Measurements from ENCODE around the gene MYOCD.

DNA sequence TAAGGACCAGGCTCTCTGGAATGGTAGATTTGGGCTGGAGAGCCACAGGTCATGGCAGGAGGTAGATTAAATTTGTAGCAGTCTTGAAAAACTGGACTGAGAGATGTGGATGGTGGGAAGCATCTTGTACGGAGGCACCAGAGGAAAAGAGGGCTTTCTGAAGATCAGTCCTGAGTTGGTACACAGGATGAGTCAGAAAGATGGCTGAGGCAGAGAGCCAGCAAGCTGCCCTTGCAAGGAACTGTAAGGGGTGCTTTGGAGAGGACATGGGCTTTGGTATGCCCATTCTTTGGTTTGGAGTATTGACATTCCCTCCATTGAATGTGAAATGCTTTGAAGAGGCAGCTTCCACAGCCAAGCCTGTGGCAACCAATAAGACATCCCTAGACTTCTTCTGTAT lies 55.9 kb downstream of the MYOCD start:
- TF ChIP-seq, protein P1, sequence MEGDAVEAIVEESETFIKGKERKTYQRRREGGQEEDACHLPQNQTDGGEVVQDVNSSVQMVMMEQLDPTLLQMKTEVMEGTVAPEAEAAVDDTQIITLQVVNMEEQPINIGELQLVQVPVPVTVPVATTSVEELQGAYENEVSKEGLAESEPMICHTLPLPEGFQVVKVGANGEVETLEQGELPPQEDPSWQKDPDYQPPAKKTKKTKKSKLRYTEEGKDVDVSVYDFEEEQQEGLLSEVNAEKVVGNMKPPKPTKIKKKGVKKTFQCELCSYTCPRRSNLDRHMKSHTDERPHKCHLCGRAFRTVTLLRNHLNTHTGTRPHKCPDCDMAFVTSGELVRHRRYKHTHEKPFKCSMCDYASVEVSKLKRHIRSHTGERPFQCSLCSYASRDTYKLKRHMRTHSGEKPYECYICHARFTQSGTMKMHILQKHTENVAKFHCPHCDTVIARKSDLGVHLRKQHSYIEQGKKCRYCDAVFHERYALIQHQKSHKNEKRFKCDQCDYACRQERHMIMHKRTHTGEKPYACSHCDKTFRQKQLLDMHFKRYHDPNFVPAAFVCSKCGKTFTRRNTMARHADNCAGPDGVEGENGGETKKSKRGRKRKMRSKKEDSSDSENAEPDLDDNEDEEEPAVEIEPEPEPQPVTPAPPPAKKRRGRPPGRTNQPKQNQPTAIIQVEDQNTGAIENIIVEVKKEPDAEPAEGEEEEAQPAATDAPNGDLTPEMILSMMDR (IDR thresholded peaks at IDR 0.05): no peak
- no peak for TF ChIP-seq POLR2A (IDR thresholded peaks at IDR 0.05; ENCODE audit: low read depth)
- TF ChIP-seq POLR2AphosphoS5 (IDR thresholded peaks at IDR 0.05): no peak
- no peak for TF ChIP-seq EP300 (IDR thresholded peaks at IDR 0.05)

All from esophagus muscularis mucosa (tissue), 4 donors.